Measurements from ENCODE around the gene PLAU. TPM values are rescaled to one million over a fixed set of nuclear protein-coding genes. Genes with fewer than 3 reads are reported as not detected.

The PLAU gene
- total and polyA plus RNA-seq, 3 donors from 2014 or later, result 0.87 to 13.6 (median 1.7) TPM

DNA sequence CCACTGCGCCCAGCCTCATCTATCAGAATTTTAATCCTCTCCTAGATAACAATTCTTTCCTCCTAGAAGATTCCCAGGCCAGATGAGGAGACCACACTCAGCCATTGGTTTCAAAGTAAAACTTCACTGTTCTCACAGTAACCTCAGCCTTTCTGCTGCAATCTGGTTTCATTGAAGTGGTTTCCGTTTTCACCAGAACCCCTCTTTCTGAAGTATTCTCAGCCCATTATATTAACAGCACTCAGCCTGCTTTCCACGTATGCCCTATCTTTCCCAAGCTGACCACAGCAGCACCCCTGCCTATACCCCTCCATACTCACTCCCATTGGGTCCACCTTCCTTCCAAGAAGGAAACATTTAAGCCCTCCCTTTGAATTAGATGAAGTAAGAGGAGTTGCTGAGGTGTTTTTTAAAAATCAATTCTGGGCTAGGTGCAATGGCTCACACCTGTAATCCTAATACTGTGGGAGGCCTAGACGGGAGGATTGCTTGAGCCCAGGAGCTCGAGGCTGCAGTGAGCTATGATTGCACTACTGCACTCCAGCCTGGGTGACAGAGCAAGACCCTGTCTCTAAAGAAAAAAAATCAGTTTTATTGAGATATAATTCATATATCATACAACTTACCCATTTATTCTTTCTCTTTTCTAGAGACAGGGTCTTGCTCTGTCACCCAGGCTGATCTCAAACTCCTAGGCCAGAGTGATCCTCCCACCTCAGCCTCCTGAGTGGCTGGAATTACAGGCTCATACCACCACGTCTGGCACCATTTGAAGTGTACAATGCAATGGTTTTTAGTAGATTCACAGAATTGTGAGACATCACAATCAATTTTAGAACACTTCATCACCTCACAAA lies 11.3 kb downstream of the PLAU start:
- intact Hi-C loops (cut with DNase I; ENCODE audit: low total_unique reads), result no loop called here
- WGBS, 2 donors, result 93 to 95% methylated on average over 6 of the region's 6 CpGs

GRCh38 chr10:73922864-73923133 lies 11.9 kb downstream of the PLAU start:
- 89 to 100% methylated on average over 1 to 2 of the region's 2 CpGs for WGBS, 2 donors
- Histone ChIP-seq H3K4me3 (no peak overlapping the region), H3K27me3 (no peaks in the 10 kb centered on the region), H3K27ac (no peak overlapping the region), H3K4me1 (no peaks in the 10 kb centered on the region), H3K9me3 (no peaks in the 10 kb centered on the region), H3K36me3 (ENCODE audit: low read depth, missing control alignments) (no peaks in the 10 kb centered on the region)
- intact Hi-C loops (cut with DNase I; ENCODE audit: low total_unique reads), result no loop called here
- TF ChIP-seq, protein P1, sequence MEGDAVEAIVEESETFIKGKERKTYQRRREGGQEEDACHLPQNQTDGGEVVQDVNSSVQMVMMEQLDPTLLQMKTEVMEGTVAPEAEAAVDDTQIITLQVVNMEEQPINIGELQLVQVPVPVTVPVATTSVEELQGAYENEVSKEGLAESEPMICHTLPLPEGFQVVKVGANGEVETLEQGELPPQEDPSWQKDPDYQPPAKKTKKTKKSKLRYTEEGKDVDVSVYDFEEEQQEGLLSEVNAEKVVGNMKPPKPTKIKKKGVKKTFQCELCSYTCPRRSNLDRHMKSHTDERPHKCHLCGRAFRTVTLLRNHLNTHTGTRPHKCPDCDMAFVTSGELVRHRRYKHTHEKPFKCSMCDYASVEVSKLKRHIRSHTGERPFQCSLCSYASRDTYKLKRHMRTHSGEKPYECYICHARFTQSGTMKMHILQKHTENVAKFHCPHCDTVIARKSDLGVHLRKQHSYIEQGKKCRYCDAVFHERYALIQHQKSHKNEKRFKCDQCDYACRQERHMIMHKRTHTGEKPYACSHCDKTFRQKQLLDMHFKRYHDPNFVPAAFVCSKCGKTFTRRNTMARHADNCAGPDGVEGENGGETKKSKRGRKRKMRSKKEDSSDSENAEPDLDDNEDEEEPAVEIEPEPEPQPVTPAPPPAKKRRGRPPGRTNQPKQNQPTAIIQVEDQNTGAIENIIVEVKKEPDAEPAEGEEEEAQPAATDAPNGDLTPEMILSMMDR (IDR thresholded peaks at IDR 0.05), result no peak
- no peak for TF ChIP-seq POLR2A (IDR thresholded peaks at IDR 0.05)
- DNase-seq, result no peak

More for the DNA sequence above, 11.3 kb downstream of the PLAU start:
- no peak overlapping the region for H3K4me3 ChIP-seq
- no peaks in the 10 kb centered on the region for H3K27me3 ChIP-seq
- no peaks in the 10 kb centered on the region for H3K36me3 ChIP-seq (ENCODE audit: low read depth, missing control alignments)
- H3K27ac ChIP-seq, result no peak overlapping the region
- no peak for DNase-seq
- TF ChIP-seq POLR2A (IDR thresholded peaks at IDR 0.05), result no peak
- H3K9me3 ChIP-seq, result no peaks in the 10 kb centered on the region
- H3K4me1 ChIP-seq, result no peaks in the 10 kb centered on the region

DNA sequence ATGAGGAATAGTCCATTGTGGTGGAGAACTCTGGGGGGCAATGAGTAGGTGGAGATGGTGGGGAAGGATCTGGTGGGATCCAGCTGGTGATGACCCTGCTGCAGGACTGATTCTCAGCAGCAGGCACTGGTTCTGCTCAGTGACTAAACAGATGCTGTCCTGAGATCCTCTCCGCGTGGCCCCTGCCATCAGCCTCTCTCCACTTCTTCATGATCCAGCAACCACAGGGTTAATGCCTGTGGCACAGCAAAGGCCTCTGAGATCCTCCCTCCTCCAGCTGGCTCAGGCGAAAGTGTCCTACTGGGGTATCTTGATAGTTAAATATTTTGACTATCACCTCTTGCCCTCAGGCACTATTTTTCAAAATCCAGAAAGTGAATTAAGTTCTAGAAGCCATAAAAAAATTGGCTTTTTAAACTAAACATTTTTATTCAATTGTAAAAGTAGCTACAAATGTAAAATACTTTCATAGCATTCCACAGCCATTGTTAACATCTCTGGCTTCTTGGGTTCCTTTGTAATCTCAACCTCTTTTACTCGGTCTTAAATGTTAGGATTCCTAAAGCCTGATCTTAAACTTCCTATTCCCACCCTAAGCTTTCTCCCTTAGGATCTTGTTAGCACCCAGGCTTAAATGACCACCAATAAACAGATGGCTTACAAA lies 13.1 kb downstream of the PLAU start:
- no peaks in the 10 kb centered on the region for H3K27me3 ChIP-seq
- DNase-seq, result no peak
- TF ChIP-seq, protein P1 (IDR thresholded peaks at IDR 0.05), result no peak
- no peak for TF ChIP-seq POLR2A (IDR thresholded peaks at IDR 0.05)
- H3K4me3 ChIP-seq, result no peak overlapping the region
- no peak overlapping the region for H3K27ac ChIP-seq
- H3K9me3 ChIP-seq, result no peaks in the 10 kb centered on the region
- H3K4me1 ChIP-seq, result no peaks in the 10 kb centered on the region
- intact Hi-C loops (cut with DNase I; ENCODE audit: low total_unique reads), result no loop called here
- H3K36me3 ChIP-seq (ENCODE audit: low read depth, missing control alignments), result no peaks in the 10 kb centered on the region
- 43 to 49% methylated on average over 4 of the region's 4 CpGs for WGBS, 2 donors

- intact Hi-C loops (cut with DNase I; ENCODE audit: low total_unique reads), result no loop called here
- Histone ChIP-seq H3K36me3 (ENCODE audit: low read depth, missing control alignments) (no peaks in the 10 kb centered on the region), H3K4me1 (no peaks in the 10 kb centered on the region), H3K4me3 (no peak overlapping the region), H3K27me3 (no peaks in the 10 kb centered on the region), H3K9me3 (no peaks in the 10 kb centered on the region), H3K27ac (no peak overlapping the region)
- 77 to 100% methylated on average over 1 of the region's 1 CpG for WGBS, 2 donors
- no peak for DNase-seq
- TF ChIP-seq, protein P1 (IDR thresholded peaks at IDR 0.05), result no peak
- TF ChIP-seq POLR2A (IDR thresholded peaks at IDR 0.05), result no peak
Measured at GRCh38 chr10:73924935-73925334, 14.0 kb downstream of the PLAU start.

- H3K36me3 ChIP-seq (ENCODE audit: low read depth, missing control alignments), result no peaks in the 10 kb centered on the region
- H3K27ac ChIP-seq, result no peak overlapping the region
- intact Hi-C loops (cut with DNase I; ENCODE audit: low total_unique reads), result no loop called here
- no peaks in the 10 kb centered on the region for H3K9me3 ChIP-seq
- H3K4me1 ChIP-seq, result no peaks in the 10 kb centered on the region
- TF ChIP-seq POLR2A (IDR thresholded peaks at IDR 0.05), result no peak
- TF ChIP-seq, protein P1 (IDR thresholded peaks at IDR 0.05), result no peak
- no peaks in the 10 kb centered on the region for H3K27me3 ChIP-seq
- no peak overlapping the region for H3K4me3 ChIP-seq
- no peak for DNase-seq
- 74 to 75% methylated on average over 4 of the region's 4 CpGs for WGBS, 2 donors
Measured at GRCh38 chr10:73925539-73925938, 14.6 kb downstream of the PLAU start.

All from testis (tissue), 3 donors.